ENCODE data around the gene APC2. TPM values are rescaled to one million over a fixed set of nuclear protein-coding genes. Genes with fewer than 3 reads are reported as not detected.

APC2 gene
- total RNA-seq, 2 experiments from 2014 or later: 0.07 to 0.29 TPM

DNA sequence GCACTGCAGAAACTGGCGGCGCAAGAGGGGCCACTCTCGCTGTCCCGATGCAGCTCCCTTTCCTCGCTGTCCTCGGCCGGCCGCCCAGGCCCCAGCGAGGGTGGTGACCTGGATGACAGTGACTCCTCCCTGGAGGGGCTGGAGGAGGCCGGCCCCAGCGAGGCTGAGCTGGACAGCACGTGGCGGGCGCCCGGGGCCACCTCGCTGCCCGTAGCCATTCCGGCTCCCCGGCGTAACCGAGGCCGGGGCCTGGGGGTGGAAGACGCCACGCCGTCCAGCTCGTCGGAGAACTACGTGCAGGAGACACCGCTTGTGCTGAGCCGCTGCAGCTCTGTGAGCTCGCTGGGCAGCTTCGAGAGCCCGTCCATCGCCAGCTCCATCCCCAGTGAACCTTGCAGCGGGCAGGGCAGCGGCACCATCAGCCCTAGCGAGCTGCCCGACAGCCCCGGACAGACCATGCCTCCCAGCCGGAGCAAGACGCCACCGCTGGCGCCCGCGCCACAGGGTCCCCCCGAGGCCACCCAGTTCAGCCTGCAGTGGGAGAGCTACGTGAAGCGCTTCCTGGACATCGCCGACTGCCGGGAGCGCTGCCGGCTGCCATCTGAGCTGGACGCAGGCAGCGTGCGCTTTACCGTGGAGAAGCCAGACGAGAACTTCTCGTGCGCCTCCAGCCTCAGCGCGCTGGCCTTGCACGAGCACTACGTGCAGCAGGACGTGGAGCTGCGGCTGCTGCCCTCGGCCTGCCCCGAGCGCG is 16.7 kb downstream of the APC2 start:
- Mint-ChIP-seq H3K4me3 (no peak overlapping the region), H3K36me3 (ENCODE audit: low read depth) (no peaks in the 10 kb centered on the region), H3K9me3 (no peaks in the 10 kb centered on the region), H3K4me1 (ENCODE audit: low read depth) (peaks cover 7% of the 10 kb centered on the region), H3K27me3 (peaks cover 7% of the 10 kb centered on the region), H3K27ac (no peak overlapping the region)
- ATAC-seq: no peak
- POLR2A ChIA-PET: interaction anchor here (0.6 to 1.4 kb wide), 7 partner anchors 9 to 57 kb away, joined by 3 to 6 read pairs (median 3); partner anchors contain the start of gene PLK5
- CTCF ChIA-PET: interaction anchor here (0.7 to 1.7 kb wide), 8 partner anchors 9 to 142 kb away, joined by 3 to 13 read pairs (median 3); no protein-coding TSS in a partner anchor
- no peak for DNase-seq
- TF ChIP-seq CTCF (IDR thresholded peaks at IDR 0.05): no peak
- intact Hi-C loops (cut with micrococcal nuclease): no loop called here

- DNase-seq (no peak), ATAC-seq (no peak)
- Mint-ChIP-seq H3K4me3 (no peak overlapping the region), H3K9me3 (no peaks in the 10 kb centered on the region), H3K4me1 (ENCODE audit: low read depth) (peaks cover 8% of the 10 kb centered on the region), H3K36me3 (ENCODE audit: low read depth) (no peaks in the 10 kb centered on the region), H3K27me3 (peaks cover 11% of the 10 kb centered on the region), H3K27ac (no peak overlapping the region)
- intact Hi-C loops (cut with micrococcal nuclease): no loop called here
- POLR2A ChIA-PET: interaction anchor here (0.6 to 1.2 kb wide), 2 partner anchors 11 to 27 kb away, joined by 3 read pairs; no protein-coding TSS in a partner anchor
- CTCF ChIA-PET: interaction anchor here (1.3 to 1.4 kb wide), 2 partner anchors 11 to 143 kb away, joined by 3 read pairs; no protein-coding TSS in a partner anchor
- TF ChIP-seq CTCF (IDR thresholded peaks at IDR 0.05): no peak
These were observed 17.2 kb downstream of the APC2 start for GRCh38 chr19:1467215-1467489.

DNA sequence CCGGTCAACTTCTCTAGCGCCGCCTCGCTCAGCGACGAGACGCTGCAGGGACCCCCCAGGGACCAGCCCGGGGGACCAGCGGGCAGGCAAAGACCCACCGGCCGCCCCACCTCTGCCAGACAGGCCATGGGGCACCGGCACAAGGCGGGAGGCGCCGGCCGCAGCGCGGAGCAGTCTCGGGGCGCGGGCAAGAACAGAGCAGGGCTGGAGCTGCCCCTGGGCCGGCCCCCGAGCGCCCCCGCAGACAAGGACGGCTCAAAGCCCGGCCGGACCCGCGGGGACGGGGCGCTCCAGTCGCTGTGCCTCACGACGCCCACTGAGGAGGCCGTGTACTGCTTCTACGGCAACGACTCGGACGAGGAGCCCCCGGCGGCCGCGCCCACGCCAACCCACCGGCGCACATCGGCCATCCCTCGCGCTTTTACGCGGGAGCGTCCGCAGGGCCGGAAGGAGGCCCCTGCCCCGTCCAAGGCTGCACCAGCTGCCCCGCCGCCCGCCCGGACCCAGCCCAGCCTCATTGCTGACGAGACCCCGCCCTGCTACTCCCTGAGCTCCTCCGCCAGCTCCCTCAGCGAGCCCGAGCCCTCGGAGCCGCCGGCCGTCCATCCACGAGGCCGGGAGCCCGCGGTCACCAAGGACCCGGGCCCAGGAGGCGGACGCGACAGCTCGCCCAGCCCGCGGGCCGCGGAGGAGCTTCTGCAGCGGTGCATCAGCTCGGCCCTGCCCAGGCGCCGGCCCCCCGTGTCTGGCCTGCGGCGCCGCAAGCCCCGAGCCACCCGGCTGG is 17.8 kb downstream of the APC2 start:
- no peak overlapping the region for H3K27ac Mint-ChIP-seq
- no peak for TF ChIP-seq CTCF (IDR thresholded peaks at IDR 0.05)
- H3K9me3 Mint-ChIP-seq: no peaks in the 10 kb centered on the region
- DNase-seq (no peak), ATAC-seq (no peak)
- H3K4me3 Mint-ChIP-seq: no peak overlapping the region
- CTCF ChIA-PET: interaction anchor here (1.3 to 2.4 kb wide), 2 partner anchors 12 to 23 kb away, joined by 3 to 13 read pairs; no protein-coding TSS in a partner anchor
- peaks cover 8% of the 10 kb centered on the region for H3K4me1 Mint-ChIP-seq (ENCODE audit: low read depth)
- no peaks in the 10 kb centered on the region for H3K36me3 Mint-ChIP-seq (ENCODE audit: low read depth)
- intact Hi-C loops (cut with micrococcal nuclease): no loop called here
- POLR2A ChIA-PET: interaction anchor here (0.6 to 1.2 kb wide), 3 partner anchors 12 to 27 kb away, joined by 3 to 4 read pairs (median 3); no protein-coding TSS in a partner anchor
- H3K27me3 Mint-ChIP-seq: peaks cover 13% of the 10 kb centered on the region

DNA sequence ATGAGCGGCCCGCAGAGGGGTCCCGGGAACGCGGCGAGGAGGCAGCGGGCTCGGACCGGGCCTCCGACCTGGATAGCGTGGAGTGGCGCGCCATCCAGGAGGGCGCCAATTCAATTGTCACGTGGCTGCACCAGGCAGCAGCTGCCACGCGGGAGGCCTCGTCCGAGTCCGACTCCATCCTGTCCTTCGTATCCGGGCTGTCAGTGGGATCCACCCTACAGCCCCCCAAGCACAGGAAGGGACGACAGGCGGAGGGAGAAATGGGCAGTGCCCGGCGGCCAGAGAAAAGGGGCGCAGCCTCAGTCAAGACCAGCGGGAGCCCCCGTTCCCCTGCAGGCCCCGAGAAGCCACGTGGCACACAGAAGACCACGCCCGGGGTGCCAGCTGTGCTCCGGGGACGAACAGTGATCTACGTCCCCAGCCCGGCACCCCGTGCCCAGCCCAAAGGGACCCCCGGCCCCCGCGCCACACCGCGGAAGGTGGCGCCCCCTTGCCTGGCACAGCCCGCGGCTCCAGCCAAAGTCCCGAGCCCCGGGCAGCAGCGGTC is 18.4 kb downstream of the APC2 start:
- Mint-ChIP-seq H3K27ac (no peak overlapping the region), H3K4me3 (no peak overlapping the region), H3K4me1 (ENCODE audit: low read depth) (peaks cover 11% of the 10 kb centered on the region), H3K9me3 (no peaks in the 10 kb centered on the region), H3K36me3 (ENCODE audit: low read depth) (no peaks in the 10 kb centered on the region), H3K27me3 (peaks cover 13% of the 10 kb centered on the region)
- POLR2A ChIA-PET: interaction anchor here (0.9 to 1.2 kb wide), 3 partner anchors 13 to 31 kb away, joined by 3 to 4 read pairs (median 3); partner anchors contain the start of gene RPS15
- CTCF ChIA-PET: interaction anchor here (2.4 kb wide), 1 partner anchor 24 kb away, joined by 13 read pairs; no protein-coding TSS in a partner anchor
- intact Hi-C loops (cut with micrococcal nuclease): no loop called here
- TF ChIP-seq CTCF (IDR thresholded peaks at IDR 0.05): no peak
- ATAC-seq: no peak
- DNase-seq: no peak

Measured in activated CD8-positive, alpha-beta T cell treated with anti-CD3 and anti-CD28 coated beads for 36 hours (primary cell).